Coronary artery (tissue), 2 donors: ENCODE data around the gene ANKS1B.
"Not testable (repeated sequence)": the region's sequence is repeated elsewhere in the genome, so short reads cannot be mapped to it uniquely, and the experiment has no call there.

Experiments used
- DNase-seq: peaks from one replicate; pipeline ENCODE4 v3.0.0-alpha.2; 2017; ENCODE audit warnings: low spot score
- H3K27ac ChIP-seq, 2 donors: fragments of 200-600 bp; sonication (generic); one replicate each; pipeline ENCODE4 v1.5.1; 2016 to 2019
- H3K4me3 ChIP-seq: fragments of 200-600 bp; sonication (generic); 2 replicates; pipeline ENCODE4 v1.5.1; 2016; ENCODE audit warnings: mild to moderate bottlenecking, moderate library complexity
- TF ChIP-seq, protein P1 (sequence below): fragments of 200-600 bp; sonication (generic); IDR thresholded peaks from one replicate; pipeline ENCODE4 v1.5.1; 2019; ENCODE audit warnings: antibody characterized with exemption

Gene ANKS1B

DNA sequence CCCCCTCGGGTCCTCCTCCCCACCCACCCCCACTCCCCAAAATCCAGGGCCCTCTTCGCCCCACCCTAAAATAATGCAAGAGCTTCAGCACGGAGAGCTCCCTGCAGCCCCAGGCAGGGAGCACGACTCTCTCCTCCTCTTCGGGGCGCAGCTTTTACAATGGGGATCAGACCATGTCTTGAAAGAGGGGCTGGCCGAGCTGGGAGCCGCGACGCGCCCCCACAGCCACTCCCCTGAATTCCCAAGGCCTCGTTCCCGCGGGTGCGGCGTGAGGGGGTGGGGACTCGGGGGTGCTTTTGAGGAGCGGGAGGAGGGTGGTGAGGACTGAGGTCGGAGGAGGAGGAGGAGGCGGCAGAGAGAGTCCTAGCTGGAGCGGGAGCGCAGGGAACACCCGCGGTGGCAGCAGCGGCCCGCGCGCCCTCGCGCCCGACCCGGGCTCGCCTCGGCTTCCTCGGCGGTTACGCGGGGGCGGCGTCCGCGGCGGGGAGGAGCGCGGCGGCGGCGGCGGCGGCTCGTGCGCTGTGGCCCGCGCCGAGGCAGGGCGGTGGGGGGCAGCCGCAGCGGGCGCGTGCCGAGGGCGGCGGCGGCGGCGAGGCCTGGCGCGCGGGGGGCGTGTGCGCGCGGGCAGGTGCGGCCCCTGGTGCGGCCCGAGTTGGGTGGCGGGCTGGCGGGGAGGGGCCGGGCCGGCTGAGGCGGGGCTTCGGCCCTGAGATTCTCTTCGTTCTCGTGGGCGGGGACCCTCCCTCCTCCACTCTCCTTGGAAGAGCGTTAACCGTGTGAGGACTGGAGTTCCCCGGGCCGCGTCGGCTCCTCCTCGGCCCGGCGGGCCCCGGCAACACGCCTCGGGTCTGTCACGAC lies at the start of gene ANKS1B:
ANKS1B (minus strand) TSS at position 666 of the 858 bp plus-strand sequence. CDS start 699 bp downstream, outside the sequence.
- peak; percentile 79 for DNase-seq
- Histone ChIP-seq H3K27ac (peak within 1 kb of the TSS; percentile 82 to 92), H3K4me3 (peak within 1 kb of the TSS; percentile 74)
- TF ChIP-seq, protein P1, sequence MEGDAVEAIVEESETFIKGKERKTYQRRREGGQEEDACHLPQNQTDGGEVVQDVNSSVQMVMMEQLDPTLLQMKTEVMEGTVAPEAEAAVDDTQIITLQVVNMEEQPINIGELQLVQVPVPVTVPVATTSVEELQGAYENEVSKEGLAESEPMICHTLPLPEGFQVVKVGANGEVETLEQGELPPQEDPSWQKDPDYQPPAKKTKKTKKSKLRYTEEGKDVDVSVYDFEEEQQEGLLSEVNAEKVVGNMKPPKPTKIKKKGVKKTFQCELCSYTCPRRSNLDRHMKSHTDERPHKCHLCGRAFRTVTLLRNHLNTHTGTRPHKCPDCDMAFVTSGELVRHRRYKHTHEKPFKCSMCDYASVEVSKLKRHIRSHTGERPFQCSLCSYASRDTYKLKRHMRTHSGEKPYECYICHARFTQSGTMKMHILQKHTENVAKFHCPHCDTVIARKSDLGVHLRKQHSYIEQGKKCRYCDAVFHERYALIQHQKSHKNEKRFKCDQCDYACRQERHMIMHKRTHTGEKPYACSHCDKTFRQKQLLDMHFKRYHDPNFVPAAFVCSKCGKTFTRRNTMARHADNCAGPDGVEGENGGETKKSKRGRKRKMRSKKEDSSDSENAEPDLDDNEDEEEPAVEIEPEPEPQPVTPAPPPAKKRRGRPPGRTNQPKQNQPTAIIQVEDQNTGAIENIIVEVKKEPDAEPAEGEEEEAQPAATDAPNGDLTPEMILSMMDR, result no peak

DNA sequence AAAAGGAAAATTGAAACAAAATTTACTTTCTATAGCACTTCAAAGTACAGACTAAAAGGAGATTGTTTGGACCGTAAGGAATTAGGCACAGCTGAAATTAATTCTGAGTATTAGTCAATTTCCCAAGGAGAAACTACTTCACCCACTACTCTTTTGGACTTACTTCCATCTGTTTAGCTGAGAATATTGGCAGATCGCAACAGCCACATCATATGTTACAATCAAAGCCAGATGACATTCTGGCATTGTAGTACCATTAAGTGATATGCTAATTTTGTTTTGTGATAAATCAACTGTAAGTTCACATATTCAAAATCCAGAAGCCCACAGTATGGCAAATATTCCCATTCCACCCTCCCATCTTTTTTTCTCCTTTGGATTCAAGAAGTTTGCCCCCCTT lies 47.1 kb upstream of the ANKS1B start:
- Histone ChIP-seq H3K4me3 (no peak overlapping the region), H3K27ac (no peak overlapping the region)
- TF ChIP-seq, protein P1, result no peak
- DNase-seq, result no peak

DNA sequence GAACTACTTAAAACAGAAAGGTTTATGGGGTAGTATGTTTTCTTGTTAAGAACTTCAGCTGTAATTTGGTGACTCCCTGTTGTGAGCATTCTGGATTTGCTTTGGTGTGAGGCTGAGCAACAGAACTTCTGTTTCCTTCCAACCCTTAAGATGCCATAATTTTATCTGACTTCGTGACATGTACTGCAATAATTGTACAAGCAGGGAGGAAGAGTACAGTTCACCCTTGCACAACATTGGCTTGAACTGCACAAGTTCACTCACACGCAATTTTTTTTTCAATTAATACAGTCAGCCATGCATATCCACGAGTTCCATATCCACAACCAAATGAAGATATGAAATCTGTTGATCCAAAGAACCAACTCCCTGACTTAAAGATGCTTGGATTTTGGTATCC lies 42.9 kb upstream of the ANKS1B start:
- no peak overlapping the region for H3K4me3 ChIP-seq
- TF ChIP-seq, protein P1, result no peak
- no peak overlapping the region for H3K27ac ChIP-seq
- no peak for DNase-seq

DNA sequence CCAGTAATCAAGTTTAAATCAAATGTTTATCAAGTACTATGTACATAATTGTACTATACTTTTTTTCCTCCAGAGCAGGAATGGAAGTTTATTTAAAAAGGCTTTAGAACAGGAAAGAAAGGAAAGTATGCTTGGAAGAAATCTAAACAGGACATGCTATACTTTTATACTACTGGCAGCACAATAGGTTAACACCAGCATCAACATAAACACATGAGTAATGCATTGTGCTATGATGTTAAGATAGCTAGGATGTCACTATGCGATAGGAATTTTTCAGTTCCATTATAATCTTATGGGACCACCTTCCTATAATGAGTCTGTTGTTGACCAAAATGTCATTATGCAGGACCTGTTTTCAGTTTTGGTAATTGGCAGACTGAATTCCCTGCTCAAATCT lies 41.5 kb upstream of the ANKS1B start:
- TF ChIP-seq, protein P1, result no peak
- Histone ChIP-seq H3K4me3 (no peak overlapping the region), H3K27ac (no peak overlapping the region)
- DNase-seq, result no peak

DNA sequence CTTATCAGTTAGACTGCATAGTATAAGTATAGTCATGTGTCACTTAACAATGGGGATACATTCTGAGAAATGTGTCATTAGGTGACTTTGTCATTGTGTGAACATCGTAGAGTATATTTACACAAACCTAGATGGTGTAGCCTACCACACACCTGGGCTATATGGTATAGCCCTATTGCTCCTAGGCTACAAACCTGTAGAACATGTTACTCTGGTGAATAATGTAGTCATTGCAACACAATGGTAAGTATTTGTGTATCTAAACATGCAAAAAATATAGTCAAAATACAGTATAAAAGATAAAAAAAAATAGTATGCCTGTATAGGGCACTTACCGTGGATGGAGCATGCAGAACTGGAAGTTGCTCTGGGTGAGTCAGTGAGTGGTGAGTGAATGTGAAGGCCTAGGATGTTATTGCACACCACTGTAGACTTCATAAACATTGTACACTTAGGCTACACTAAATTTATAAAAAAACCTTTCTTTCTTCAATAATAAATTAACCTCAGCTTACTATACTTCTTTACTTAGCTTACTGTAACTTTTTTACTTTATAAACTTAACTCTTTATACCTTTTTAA lies 40.3 kb upstream of the ANKS1B start:
- Histone ChIP-seq H3K4me3 (no peak overlapping the region), H3K27ac (no peak overlapping the region)
- TF ChIP-seq, protein P1, result no peak
- DNase-seq, result no peak

DNA sequence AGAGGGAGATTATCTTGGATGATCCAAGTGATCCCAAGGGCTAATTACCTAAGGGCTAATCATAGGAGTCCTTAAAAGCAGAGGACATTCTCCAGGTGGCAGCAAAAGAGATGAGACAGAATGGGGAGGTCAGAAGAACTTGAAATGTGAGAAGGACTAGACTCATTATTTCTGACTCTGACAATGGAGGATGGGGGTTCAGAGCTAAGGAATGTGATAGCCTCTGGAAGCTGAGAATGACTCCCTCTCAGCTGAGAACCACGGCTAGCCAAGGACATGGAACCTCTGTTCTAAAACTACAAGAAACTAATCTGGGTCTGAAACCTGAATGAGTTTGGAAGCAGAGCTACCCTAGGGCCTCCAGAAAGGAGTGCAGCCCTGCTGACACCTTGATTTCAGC lies 35.6 kb upstream of the ANKS1B start:
- no peak for DNase-seq
- Histone ChIP-seq H3K27ac (no peak overlapping the region), H3K4me3 (no peak overlapping the region)
- TF ChIP-seq, protein P1, result no peak

DNA sequence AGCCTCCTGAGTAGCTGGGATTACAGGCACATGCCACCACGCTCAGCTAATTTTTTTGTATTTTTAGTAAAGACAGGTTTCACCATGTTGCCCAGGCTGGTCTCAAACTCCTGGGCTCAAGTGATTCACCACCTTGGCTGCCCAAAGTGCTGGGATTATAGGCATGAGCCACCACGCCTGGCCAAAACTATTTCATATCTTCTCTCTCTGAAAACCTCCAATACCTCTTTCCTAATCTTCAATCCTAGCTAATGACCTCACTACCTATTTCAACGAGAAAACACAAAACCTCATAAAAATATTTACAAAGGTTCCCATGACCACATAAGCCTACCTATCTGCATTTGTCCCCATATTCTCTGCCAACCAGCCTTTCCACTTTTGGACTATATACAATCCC lies 32.3 kb upstream of the ANKS1B start:
- no peak overlapping the region for H3K27ac ChIP-seq
- no peak for DNase-seq
- no peak overlapping the region for H3K4me3 ChIP-seq
- TF ChIP-seq, protein P1, result no peak

DNA sequence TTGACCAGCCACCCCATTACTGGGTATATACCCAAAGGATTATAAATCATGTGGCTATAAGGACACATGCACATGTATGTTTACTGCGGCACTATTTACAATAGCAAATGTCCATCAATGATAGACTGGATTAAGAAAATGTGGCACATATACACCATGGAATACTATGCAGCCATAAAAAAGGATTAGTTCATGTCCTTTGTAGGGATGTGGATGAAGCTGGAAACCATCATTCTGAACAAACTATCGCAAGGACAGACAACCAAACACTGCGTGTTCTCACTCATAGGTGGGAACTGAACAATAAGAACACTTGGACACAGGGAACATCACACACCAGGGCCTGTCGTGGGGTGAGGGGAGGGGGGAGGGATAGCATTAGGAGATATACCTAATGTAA lies 31.6 kb upstream of the ANKS1B start:
- not testable (repeated sequence) for DNase-seq, H3K27ac ChIP-seq

DNA sequence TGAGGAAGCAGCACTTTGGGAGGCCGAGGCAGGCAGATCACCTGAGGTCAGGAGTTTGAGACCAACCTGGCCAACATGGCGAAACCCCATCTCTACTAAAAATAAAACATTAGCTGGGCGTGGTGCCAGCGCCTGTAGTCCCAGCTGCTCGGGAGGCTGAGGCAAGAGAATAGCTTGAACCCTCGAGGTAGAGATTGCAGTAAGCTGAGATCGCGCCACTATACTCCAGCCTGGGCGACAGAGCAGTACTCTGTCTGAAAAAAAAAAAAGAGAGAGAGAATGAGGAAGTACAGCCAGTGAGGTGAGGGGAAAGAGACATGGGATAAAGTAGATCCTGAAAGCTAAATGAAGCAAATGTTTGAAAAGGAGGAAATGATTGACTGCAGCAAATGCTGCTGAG lies 21.1 kb upstream of the ANKS1B start:
- not testable (repeated sequence) for H3K27ac ChIP-seq, DNase-seq

More for the DNA sequence above, 31.6 kb upstream of the ANKS1B start:
- H3K4me3 ChIP-seq, result not testable (repeated sequence)

More for the DNA sequence above, 21.1 kb upstream of the ANKS1B start:
- not testable (repeated sequence) for H3K4me3 ChIP-seq
